HepG2 (cell line): Measurements from ENCODE around the gene PIEZO2. TPM values are rescaled to one million over a fixed set of nuclear protein-coding genes. Genes with fewer than 3 reads are reported as not detected.

Source experiments
- CBFB ChIP-seq: sonication (generic); formaldehyde crosslinking; IDR thresholded peaks from 2 replicates; pipeline ENCODE4 v1.4.0; 2020; ENCODE audit warnings: missing genetic modification reagents
- CREB1 ChIP-seq, 2 experiments: fragments of 450-650 bp in 1 of 2; IDR thresholded peaks; 2 replicates each; pipeline ENCODE4 v1.6.1; 2016 to 2017; ENCODE audit warnings: control low read depth in 1 of 2, mild to moderate bottlenecking in 1 of 2, missing compliant biosample characterization in 1 of 2, missing genetic modification characterization in 1 of 2
- FOXA1 ChIP-seq, 2 experiments: fragments of 450-650 bp in 1 of 2; sonication (generic) in 1 of 2; formaldehyde crosslinking in 1 of 2; IDR thresholded peaks; 2 replicates each; pipeline versions ENCODE4 v1.4.0 to v1.6.1; 2016 to 2020; ENCODE audit warnings: missing genetic modification reagents in 1 of 2
- FOXP1 ChIP-seq, 2 experiments: fragments of 450-650 bp in 1 of 2; IDR thresholded peaks; 2 replicates each; pipeline ENCODE4 v1.6.1; 2017 to 2018; ENCODE audit warnings: antibody characterized with exemption in 1 of 2
- KMT2B ChIP-seq: IDR thresholded peaks from 2 replicates; pipeline ENCODE4 v1.6.1; 2016; ENCODE audit warnings: missing genetic modification reagents, missing compliant biosample characterization
- NCOR1 ChIP-seq: fragments of 200-600 bp; sonication (generic); IDR thresholded peaks from 2 replicates; pipeline ENCODE4 v1.7.0; 2017; ENCODE audit warnings: antibody characterized with exemption, low read length, borderline replicate concordance
- PPARG ChIP-seq: conservative IDR thresholded peaks from 2 replicates; pipeline ENCODE4 v1.6.1; 2016; ENCODE audit warnings: missing biosample characterization, missing genetic modification reagents
- RBM22 ChIP-seq: fragments of 200-400 bp; formaldehyde crosslinking; optimal IDR thresholded peaks from 2 replicates; pipeline ENCODE3; 2017; ENCODE audit warnings: mild to moderate bottlenecking, low read length, moderate library complexity
- RCOR2 ChIP-seq: IDR thresholded peaks from 2 replicates; pipeline ENCODE4 v1.6.1; 2016; ENCODE audit warnings: missing biosample characterization, missing genetic modification reagents
- SMAD1 ChIP-seq: sonication (generic); formaldehyde crosslinking; IDR thresholded peaks from 2 replicates; pipeline ENCODE4 v1.4.0; 2020; ENCODE audit warnings: missing genetic modification reagents, low read depth, mild to moderate bottlenecking, borderline replicate concordance
- SRF ChIP-seq: IDR thresholded peaks from 2 replicates; pipeline ENCODE4 v1.6.1; 2011; ENCODE audit warnings: mild to moderate bottlenecking, low read depth, low read length, moderate library complexity
- ZNF768 ChIP-seq: sonication (generic); formaldehyde crosslinking; IDR thresholded peaks from 2 replicates; pipeline ENCODE4 v1.4.0; 2020; ENCODE audit warnings: missing genetic modification reagents
- ZSCAN9 ChIP-seq: IDR thresholded peaks from 2 replicates; pipeline ENCODE4 v1.6.1; 2016; ENCODE audit warnings: borderline replicate concordance
- polyA plus RNA-seq, 8 experiments: library from polyadenylated mRNA; depleted of rRNA in 3 of 8; stranded (reverse) in 7 of 8; unstranded in 1 of 8; fragments of >200 nt; fragmentation: Illumina TruSeq in 4 of 8; extraction: Trizol in 4 of 8; gene quantifications; 2 replicates each; pipeline versions ENCODE4 v1.2.1 to v1.2.3, GENCODE V29; 2011 to 2016; ENCODE audit warnings: low read depth in 4 of 8, missing spikeins in 1 of 8, mixed read lengths in 1 of 8; ENCODE audit not compliant: insufficient read depth in 1 of 8
- total RNA-seq, 5 experiments: library from RNA; depleted of rRNA; stranded (reverse); fragments of >200 nt; fragmentation: Illumina TruSeq; extraction: Trizol; gene quantifications; 2 replicates each; pipeline ENCODE4 v1.2.3, GENCODE V29; 2016; ENCODE audit warnings: low read depth in 1 of 5
- TF ChIP-seq, protein P1 (sequence below): sonication (generic); formaldehyde crosslinking; IDR thresholded peaks from 2 replicates; pipeline ENCODE4 v1.8.1; 2023; ENCODE audit warnings: missing genetic modification reagents, inconsistent platforms, borderline replicate concordance
- TF ChIP-seq, protein P2 (sequence below): sonication (generic); formaldehyde crosslinking; IDR thresholded peaks from one replicate; pipeline ENCODE4 v1.5.1; 2020; ENCODE audit warnings: mild to moderate bottlenecking, missing genetic modification reagents; ENCODE audit errors: not compliant biosample characterization
- TF ChIP-seq, protein P3 (sequence below): IDR thresholded peaks from 2 replicates; pipeline ENCODE4 v1.6.1; 2016; ENCODE audit warnings: low read depth
- TF ChIP-seq, protein P4 (sequence below): IDR thresholded peaks from 2 replicates; pipeline ENCODE4 v1.6.1; 2018; ENCODE audit warnings: missing genetic modification reagents, mild to moderate bottlenecking, missing compliant biosample characterization

The PIEZO2 gene
- total and polyA plus RNA-seq, 2 of the 13 experiments (the other 11 are each of a cell fraction or from before 2014, with no cell fraction given), result 15.2 to 27.2 TPM

DNA sequence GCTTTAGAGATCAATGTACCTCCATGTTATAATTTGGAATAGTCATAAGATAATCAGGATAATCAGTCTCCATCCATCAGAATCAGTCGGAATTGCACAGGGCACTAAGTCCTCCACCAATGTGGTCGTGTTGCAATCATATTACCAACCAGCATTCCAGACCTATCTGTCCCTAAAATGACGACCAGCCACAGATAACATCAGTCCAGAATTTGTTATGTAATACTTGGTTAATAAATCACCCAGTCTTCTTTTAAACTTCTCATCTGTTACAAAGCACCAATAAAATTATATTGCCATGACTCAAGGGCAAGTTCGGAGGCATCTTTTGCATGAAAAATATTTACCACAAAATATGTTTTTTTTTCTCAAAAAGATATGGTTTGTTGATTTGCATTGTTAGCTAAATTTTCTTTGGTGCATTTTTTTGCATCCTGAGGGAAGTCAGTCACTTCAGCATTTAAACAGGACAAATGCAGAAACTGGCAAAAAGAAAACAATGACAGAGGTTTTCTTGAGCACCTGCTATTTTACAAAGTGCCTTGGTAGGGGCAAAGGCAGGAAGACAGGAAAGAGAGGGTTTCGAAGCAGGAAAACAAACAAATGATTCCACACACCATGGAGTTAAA, 29.3 kb downstream of the PIEZO2 start (continued):
- TF ChIP-seq, protein P1, sequence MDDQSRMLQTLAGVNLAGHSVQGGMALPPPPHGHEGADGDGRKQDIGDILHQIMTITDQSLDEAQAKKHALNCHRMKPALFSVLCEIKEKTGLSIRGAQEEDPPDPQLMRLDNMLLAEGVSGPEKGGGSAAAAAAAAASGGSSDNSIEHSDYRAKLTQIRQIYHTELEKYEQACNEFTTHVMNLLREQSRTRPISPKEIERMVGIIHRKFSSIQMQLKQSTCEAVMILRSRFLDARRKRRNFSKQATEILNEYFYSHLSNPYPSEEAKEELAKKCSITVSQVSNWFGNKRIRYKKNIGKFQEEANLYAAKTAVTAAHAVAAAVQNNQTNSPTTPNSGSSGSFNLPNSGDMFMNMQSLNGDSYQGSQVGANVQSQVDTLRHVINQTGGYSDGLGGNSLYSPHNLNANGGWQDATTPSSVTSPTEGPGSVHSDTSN, result no peak
- no peak for TF ChIP-seq FOXP1 (IDR thresholded peaks at IDR 0.05)
- peak; percentile 44; the same call in 1 of the 2 replicates for TF ChIP-seq FOXP1 (CRISPR knock-in tag; IDR thresholded peaks at IDR 0.05)
- TF ChIP-seq RCOR2 (CRISPR knock-in tag), result peak; percentile 86
- TF ChIP-seq FOXA1 (IDR thresholded peaks at IDR 0.05), result no peak
- TF ChIP-seq FOXA1 (CRISPR knock-in tag; IDR thresholded peaks at IDR 0.05), result peak; percentile 42; the same call in 1 of the 2 replicates
- TF ChIP-seq, protein P2, sequence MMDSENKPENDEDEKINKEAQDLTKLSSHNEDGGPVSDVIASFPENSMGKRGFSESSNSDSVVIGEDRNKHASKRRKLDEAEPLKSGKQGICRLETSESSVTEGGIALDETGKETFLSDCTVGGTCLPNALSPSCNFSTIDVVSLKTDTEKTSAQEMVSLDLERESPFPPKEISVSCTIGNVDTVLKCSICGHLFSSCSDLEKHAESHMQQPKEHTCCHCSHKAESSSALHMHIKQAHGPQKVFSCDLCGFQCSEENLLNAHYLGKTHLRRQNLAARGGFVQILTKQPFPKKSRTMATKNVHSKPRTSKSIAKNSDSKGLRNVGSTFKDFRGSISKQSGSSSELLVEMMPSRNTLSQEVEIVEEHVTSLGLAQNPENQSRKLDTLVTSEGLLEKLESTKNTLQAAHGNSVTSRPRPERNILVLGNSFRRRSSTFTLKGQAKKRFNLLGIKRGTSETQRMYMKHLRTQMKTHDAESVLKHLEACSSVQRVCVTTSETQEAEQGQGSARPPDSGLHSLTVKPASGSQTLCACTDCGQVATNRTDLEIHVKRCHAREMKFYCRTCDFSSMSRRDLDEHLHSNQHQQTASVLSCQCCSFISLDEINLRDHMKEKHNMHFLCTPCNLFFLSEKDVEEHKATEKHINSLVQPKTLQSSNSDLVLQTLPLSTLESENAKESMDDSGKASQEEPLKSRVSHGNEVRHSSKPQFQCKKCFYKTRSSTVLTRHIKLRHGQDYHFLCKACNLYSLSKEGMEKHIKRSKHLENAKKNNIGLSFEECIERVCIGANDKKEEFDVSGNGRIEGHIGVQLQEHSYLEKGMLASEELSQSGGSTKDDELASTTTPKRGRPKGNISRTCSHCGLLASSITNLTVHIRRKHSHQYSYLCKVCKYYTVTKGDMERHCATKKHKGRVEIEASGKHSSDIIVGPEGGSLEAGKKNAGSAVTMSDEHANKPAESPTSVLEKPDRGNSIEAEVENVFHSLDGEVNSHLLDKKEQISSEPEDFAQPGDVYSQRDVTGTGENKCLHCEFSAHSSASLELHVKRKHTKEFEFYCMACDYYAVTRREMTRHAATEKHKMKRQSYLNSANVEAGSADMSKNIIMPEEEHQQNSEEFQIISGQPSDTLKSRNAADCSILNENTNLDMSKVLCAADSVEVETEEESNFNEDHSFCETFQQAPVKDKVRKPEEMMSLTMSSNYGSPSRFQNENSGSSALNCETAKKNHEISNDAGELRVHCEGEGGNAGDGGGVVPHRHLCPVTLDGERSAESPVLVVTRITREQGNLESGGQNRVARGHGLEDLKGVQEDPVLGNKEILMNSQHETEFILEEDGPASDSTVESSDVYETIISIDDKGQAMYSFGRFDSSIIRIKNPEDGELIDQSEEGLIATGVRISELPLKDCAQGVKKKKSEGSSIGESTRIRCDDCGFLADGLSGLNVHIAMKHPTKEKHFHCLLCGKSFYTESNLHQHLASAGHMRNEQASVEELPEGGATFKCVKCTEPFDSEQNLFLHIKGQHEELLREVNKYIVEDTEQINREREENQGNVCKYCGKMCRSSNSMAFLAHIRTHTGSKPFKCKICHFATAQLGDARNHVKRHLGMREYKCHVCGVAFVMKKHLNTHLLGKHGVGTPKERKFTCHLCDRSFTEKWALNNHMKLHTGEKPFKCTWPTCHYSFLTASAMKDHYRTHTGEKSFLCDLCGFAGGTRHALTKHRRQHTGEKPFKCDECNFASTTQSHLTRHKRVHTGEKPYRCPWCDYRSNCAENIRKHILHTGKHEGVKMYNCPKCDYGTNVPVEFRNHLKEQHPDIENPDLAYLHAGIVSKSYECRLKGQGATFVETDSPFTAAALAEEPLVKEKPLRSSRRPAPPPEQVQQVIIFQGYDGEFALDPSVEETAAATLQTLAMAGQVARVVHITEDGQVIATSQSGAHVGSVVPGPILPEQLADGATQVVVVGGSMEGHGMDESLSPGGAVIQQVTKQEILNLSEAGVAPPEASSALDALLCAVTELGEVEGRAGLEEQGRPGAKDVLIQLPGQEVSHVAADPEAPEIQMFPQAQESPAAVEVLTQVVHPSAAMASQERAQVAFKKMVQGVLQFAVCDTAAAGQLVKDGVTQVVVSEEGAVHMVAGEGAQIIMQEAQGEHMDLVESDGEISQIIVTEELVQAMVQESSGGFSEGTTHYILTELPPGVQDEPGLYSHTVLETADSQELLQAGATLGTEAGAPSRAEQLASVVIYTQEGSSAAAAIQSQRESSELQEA (CRISPR knock-in tag), result no peak
- TF ChIP-seq CREB1 (IDR thresholded peaks at IDR 0.05), result peak; percentile 52
- peak; percentile 56; the same call in 1 of the 2 replicates for TF ChIP-seq CREB1 (CRISPR knock-in tag; IDR thresholded peaks at IDR 0.05)
- TF ChIP-seq RBM22, result no peak
- TF ChIP-seq CBFB (CRISPR knock-in tag), result 0 out of 2 replicates have a peak, but pooled peaks have one; percentile 49
- TF ChIP-seq SMAD1, result no peak
- peak; percentile 26; the same call in 1 of the 2 replicates for TF ChIP-seq PPARG (CRISPR knock-in tag)
- peak; percentile 83; the same call in 1 of the 2 replicates for TF ChIP-seq NCOR1
- TF ChIP-seq, protein P3, sequence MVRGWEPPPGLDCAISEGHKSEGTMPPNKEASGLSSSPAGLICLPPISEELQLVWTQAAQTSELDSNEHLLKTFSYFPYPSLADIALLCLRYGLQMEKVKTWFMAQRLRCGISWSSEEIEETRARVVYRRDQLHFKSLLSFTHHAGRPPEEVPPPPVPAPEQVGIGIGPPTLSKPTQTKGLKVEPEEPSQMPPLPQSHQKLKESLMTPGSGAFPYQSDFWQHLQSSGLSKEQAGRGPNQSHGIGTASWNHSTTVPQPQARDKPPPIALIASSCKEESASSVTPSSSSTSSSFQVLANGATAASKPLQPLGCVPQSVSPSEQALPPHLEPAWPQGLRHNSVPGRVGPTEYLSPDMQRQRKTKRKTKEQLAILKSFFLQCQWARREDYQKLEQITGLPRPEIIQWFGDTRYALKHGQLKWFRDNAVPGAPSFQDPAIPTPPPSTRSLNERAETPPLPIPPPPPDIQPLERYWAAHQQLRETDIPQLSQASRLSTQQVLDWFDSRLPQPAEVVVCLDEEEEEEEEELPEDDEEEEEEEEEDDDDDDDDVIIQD, result peak; percentile 83
- TF ChIP-seq SRF, result 0 out of 2 replicates have a peak, but pooled peaks have one; percentile 16
- TF ChIP-seq, protein P4, sequence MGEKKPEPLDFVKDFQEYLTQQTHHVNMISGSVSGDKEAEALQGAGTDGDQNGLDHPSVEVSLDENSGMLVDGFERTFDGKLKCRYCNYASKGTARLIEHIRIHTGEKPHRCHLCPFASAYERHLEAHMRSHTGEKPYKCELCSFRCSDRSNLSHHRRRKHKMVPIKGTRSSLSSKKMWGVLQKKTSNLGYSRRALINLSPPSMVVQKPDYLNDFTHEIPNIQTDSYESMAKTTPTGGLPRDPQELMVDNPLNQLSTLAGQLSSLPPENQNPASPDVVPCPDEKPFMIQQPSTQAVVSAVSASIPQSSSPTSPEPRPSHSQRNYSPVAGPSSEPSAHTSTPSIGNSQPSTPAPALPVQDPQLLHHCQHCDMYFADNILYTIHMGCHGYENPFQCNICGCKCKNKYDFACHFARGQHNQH (CRISPR knock-in tag), result peak; percentile 68
- 0 out of 2 replicates have a peak, but pooled peaks have one; percentile 42 for TF ChIP-seq ZSCAN9 (CRISPR knock-in tag)
- TF ChIP-seq ZNF768, result no peak
- TF ChIP-seq KMT2B (CRISPR knock-in tag), result 0 out of 2 replicates have a peak, but pooled peaks have one; percentile 30
